HG02970 (cell line): ENCODE data around the gene POLRMT.
"Not testable (repeated sequence)": the region's sequence is repeated elsewhere in the genome, so short reads cannot be mapped to it uniquely, and the experiment has no call there.

ENCODE experiments used
- ATAC-seq: cut with Tn5 transposase; IDR thresholded peaks from one replicate; pipeline ENCODE4 v1.9.1; 2021; ENCODE audit warnings: mild to moderate bottlenecking, moderate library complexity, moderate number of reproducible peaks; ENCODE audit not compliant: unreplicated experiment, low FRiP score

POLRMT gene

DNA sequence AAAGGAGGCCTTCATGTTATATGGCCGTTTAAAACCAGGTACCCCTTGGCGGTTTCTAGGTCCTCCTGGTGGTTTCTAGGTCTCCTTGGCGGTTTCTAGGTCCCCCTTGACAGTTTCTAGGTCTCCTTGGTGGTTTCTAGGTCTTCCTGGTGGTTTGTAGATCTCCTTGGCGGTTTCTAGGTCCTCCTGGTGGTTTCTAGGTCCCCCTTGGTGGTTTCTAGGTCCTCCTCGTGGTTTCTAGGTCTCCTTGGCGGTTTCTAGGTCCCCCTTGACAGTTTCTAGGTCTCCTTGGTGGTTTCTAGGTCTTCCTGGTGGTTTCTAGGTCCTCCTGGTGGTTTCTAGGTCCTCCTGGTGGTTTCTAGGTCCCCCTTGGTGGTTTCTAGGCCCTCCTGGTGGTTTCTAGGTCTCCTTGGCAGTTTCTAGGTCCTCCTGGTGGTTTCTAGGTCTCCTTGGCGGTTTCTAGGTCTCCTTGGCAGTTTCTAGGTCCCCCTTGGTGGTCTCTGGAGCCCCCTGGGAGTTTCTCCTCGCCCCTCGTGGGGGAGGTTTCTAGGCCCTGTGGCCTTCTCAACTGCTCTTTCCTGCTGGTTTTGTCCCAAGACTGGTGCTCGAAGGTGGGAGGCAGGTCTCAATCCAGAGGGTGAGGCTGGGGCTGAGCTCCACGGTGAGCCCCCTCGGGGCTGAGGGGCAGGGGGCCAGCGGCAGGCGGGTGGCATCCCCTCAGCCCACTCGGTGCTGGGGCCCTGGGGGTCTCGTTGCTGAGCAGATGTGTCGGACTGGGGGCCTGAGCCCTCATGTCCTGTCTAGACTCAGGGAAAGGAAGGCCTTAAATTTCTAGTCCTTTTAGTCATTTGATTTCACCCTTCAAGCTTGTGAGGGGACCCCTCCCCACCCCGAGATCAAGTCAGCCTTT lies 35.7 kb downstream of the POLRMT start:
- no peak for ATAC-seq

DNA sequence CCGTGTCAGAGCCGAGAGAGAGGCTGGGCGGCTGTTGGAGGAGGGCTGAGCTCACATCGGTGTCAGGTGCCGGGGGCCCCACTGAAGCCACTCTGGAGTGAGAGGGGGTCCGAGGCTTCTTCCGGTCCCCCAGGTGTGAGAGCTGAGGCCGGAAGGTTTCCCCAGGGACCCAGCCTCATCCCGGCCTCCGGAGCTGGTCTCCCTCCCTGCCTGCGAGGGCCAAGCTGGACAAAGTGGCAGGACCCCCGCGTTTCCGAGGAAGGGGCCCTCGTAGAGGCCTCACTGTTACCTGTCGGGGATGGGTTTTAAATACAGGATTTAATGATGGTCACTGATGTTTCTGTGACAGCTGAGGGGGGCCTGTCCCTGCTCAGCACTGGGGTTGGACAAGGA lies 37.1 kb downstream of the POLRMT start:
- ATAC-seq, result no peak

DNA sequence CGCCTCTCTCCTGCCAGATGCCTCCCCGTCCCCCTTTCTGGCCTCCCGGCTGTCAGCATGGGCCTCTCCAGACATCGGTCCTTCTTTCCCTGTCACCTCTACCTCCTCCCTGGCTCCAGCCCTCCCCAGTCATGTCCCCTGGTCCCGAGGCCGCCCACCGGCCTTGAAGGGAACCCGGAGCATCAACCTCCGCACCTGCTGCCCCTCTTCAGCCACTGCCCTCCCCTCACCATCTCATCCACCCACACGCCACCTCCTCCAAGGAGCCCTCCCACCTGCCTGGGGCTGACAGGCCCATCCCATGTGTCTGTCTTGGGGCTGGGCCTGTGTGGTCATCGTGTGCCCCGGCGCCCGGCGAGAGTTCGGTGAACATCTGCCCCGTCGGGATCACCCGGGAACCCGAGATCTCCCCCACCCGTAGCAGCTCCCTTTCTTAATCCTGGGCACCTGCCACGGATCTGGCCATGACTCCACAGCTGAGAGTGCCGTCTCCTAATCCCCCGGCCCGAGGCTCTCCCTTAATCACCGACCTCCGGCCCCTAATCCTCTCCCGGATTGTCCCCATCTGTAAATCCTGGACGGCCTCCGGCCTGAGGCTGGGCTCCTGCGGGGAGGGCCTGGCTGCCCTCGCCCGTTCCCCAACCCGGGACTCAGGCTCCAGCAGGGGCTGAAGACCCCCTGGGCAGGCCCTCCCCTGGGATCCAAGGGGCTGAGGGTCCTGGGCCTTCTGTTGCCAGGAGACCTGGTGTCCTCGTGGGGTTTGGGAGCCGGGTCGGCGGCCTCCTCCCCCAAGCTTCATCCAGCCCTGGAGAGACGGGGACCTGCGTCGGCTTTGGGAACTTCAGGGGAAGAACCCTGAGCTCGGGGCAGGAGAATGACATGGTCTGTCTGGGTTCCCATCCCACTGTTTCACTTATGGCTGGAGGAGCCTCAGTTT lies 37.7 kb downstream of the POLRMT start:
- no peak for ATAC-seq

DNA sequence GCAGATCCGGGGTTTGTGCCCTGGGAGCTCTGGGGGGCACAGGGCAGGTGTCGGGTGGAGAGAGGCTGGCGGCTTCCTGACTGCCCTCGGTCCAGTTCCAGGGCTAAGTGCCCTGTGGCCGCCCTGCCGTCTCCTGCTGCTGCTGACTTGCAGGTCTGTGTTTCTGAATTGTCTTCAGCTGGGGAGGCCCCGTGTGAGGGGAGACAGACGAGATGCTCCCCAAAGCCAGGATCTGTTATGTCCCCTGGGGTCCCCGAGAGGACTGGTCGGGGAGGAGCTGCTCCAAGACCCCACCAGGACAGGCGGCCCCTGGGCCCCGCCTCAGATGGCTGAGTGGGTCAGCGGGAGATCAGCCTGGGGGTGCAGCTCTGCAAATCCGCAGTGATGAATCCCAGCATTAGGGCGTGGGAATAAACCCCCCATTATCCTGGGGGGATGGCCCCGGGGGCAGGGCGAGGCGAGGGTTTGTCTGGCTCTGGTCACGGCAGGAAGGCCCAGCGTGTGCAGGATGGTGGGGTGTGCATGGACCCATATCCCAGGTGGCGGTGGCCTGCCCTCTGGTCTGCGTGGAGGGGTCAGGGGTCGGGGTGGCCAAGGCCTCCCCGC lies 39.0 kb downstream of the POLRMT start:
- ATAC-seq, result no peak

DNA sequence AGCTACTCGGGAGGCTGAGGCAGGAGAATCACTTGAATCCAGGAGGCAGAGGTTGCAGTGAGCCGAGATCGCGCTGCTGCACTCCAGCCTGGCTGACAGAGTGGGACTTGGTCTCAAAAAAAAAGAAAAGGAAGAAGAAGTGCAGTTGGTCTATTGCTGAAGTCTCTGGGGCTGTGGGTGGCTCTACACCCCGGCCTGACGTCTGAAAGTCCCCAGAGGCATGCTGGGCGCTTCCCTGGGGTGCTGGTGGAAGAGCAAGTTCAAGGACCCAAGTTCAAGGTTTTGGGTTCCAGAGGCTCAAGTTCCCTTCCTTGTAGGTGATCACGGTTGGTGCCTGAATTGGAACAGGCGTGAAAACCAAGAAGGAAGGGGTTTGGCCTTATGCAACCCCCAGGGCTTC lies 39.8 kb downstream of the POLRMT start:
- ATAC-seq, result no peak

DNA sequence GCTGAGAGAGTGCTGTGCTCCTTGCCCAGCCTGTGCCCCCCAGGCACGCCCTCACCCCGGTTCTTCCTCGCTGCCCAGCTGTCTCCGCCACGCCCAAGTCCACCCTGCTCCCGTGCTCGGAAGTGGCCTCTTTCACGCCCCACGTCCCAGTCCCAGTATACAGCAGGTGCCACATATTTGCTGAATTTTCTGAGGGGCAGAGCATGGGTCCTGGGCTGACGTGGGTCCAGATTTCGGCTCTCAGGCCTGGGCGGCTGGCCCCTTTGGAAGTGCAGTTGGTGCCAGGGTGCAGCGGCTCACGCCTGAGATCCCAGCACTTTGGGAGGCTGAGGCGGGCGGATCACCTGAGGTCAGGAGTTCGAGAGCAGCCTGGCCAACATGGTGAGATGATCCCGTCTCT lies 40.3 kb downstream of the POLRMT start:
- ATAC-seq, result no peak

DNA sequence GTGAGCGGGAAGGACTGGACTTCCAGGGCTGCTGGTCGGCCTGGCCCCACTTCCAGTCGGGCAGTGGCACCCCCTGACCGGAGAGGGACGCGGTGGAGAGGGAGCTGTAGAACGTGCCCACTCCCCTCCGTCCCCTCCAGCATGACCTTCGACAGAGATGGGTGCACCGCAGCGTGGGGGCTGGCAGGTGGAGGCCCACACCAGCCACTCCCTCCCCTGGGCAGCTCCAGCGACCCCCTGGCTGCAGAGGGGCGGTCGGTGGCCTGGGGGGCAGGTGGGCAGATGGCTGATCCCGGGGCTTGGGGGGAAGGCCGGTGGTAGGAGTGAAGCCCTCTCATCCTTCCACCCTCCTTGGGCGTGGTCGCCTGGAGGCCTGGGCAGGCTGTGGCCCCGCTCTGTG lies 41.2 kb downstream of the POLRMT start:
- no peak for ATAC-seq

DNA sequence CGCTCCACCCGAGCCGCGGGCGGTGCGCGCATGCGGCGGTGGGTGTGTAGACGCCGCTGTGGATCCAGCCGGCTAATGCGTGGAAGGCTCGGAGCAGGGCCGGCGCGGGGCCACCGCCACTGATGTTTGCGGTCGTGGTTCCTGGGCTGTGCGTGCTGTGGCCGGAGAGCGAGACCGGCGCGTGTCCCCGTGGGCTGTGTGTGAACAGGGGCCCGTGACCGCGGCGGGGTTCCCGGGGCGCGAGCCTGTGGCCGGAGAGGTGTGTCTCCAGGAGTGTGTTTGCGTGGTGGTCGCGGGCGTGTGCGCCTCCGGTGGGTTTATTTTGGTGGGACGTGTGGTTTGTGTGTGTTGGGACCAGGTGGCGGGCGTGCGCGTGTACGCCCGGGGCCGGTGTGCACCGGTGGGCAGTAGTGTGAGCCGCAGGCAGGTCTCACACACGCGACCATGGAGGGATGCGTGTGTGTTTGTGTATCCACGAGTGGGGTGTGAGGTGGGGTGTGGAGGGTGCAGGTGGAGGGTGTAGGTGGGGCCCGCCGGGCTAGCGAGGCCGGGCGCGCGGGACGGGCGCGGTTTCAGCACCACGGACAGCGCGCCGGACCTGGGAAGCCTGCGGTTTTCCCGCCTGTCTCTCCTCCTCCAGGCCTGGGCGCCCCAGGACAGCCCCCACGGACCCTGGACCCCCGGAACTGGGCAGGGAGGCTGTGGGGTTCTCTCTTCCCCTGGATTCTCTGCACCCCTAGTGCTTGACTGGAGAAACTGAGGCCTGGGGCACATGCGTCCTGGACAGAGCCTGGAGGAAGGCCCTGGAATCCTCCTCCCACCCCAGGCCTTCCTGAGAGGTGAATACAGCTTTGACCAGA lies 42.0 kb downstream of the POLRMT start:
- no peak for ATAC-seq

DNA sequence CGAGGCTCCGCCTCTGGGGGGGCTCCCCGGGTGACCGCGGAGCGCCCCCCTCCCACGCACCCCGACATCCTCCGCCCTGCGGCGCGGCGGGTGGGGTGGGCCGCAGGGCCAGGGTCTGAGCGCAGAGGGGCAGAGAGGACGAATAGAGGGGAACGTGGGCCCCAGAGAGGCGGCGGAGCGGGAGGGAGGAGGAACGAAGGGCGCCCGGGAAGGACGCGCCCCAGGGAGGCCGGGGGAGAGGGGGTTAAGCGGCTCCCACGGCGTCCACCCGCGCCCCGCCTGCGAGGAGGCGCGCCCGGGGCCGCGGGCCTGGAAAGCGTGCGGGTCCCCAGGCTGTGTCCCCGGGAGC lies 42.6 kb downstream of the POLRMT start:
- ATAC-seq, result no peak

DNA sequence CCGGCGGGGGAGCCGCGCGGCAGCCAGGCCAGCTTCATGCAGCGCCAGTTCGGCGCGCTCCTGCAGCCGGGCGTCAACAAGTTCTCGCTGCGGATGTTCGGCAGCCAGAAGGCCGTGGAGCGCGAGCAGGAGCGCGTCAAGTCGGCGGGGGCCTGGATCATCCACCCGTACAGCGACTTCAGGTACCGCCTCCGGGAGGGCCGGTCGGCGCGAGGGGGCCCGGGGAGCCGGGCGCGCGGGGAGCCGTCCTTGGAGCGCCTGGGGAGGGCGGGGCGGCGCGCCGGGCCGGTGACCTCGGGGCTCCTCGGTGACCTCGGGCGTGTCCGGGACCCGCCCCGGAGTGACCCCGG lies 43.0 kb downstream of the POLRMT start:
- no peak for ATAC-seq

DNA sequence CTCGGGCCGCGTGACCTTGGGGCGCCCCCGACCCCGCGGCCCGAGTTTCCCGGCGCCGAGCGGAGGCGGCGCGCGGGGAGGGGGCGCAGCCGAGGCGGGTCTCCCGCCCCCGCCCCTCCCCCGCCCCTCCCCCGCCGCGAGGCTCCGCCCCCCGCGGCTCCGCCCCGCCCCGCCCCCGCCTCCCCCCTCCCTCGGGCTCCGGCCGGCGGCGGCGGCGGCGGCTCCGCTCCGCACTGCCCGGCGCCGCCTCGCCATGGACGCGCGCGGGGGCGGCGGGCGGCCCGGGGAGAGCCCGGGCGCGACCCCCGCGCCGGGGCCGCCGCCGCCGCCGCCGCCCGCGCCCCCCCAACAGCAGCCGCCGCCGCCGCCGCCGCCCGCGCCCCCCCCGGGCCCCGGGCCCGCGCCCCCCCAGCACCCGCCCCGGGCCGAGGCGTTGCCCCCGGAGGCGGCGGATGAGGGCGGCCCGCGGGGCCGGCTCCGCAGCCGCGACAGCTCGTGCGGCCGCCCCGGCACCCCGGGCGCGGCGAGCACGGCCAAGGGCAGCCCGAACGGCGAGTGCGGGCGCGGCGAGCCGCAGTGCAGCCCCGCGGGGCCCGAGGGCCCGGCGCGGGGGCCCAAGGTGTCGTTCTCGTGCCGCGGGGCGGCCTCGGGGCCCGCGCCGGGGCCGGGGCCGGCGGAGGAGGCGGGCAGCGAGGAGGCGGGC lies 43.5 kb downstream of the POLRMT start, which contains the start of gene HCN2:
HCN2 (plus strand) TSS at position 189 of the 703 bp plus-strand sequence; CDS start at position 254, 65 bp downstream.
- ATAC-seq, result no peak

DNA sequence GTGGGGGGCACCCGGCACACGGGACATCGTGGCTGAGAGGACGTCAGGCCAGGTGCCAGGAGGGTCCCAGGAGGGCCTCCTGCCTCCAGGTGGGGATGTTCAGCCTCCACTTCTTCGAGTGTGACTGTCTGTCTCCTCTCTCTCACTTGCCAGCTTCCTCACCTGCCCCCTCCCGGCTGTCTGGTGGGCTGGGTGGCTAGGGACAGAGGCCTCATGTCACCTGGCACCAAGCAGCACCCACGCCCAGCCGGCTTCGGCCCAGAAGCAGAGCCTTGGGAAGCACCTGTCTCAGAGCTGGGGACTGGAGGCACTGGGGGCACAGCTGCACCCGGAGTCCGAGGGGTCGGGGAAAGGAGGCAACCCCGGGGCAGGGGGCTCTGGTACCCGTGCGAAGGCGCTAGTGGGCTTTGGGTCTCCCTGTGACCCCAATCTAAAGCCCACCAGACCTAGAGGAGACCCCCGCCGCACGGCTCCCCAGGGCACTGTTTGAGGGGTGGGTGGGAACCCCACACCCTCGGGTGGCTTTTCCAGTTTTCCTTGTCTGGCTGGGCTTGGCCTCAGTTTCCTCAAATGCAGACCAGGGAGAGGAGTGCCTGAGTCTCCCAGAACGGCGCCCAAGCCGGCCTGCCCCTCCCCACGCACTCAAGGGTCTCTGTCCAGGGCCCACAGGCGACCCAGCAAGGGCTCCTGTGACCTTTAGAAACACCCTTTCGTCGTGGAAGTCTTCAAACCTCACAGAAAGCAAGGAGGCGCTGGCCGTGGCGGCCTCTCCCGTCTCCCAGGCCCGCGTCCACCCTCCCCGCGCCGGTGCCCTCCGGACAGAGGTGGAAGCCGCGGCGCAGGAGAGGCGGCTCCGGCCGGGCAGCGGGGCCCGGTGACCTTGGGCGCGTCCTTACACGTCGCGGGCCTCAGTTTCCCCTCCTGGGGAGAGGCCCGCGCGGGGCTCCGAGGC lies 44.3 kb downstream of the POLRMT start:
- ATAC-seq, result no peak

DNA sequence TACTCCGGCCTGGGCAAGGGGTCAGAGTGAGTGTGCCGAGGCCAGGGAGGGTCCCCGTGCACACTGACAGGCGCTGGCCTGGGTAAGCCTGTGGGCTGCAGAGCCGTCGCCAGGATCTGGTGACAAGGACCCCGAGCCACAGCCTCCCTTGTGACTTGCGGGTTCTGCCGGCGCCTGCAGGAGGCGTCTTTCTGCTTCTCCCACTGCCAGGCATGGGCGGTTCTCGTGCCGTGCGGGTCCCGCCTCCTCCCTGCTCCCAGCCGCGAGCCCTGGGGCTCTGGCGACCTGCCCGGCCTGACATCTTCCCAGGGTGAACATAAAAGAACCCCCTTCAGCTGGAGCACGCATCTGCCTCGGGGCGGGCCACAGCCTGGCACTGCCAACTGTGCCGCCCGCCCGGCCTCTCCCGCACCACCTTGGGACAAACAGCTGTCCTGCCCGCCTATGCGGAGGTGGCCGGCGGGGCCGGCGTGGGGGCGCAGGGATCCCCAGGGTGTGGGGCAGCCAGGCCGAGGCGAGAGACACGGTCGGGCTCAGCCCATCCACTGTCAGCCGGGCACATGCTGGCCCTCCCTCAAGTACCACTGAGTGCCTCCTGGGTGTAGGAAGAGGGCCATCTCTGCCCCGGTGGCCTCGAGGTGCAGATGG lies 45.1 kb downstream of the POLRMT start:
- no peak for ATAC-seq

DNA sequence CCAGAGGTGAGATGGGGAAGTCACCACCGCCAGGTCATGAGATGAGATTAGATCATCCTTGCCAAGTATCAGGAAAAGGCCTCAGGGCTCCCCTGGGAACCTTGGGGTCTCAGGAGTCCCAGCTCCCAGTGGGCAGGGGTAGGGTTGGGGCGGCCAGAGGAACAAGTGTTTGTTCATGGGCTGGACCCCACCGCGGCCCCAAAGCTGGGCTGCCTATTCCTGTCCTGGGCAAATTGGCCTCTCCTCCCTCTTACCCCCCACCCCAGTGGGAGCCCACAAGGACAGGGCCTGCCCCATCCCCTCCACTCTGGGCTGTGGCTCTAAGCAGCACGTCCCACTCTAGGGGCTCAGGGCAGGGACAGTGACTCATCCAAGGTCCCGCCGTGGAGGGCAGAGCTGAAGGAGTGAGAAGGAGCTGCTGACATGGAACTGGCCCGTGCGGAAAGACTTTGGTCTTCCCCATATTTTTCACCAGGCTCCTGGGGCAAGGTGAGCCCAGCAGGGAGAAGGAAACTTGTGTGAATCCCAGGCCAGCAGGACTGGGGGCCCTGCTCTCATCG lies 47.7 kb downstream of the POLRMT start:
- no peak for ATAC-seq

DNA sequence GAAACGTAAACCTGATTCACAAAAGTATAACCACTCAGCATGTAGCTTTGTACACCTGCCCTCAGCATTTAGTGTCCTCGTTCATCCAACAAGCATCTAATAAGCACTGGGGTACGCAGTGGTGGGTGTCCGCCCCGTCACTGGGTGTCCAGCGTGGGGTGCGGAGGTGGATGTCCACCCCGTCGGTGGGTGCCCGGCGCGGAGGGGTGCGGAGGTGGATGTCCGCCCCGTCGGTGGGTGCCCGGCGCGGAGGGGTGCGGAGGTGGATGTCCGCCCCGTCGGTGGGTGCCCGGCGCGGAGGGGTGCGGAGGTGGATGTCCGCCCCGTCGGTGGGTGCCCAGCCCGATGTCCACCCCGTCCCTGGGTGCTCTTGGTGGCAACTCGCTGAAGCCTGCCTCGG lies 48.2 kb downstream of the POLRMT start:
- not testable (repeated sequence) for ATAC-seq

DNA sequence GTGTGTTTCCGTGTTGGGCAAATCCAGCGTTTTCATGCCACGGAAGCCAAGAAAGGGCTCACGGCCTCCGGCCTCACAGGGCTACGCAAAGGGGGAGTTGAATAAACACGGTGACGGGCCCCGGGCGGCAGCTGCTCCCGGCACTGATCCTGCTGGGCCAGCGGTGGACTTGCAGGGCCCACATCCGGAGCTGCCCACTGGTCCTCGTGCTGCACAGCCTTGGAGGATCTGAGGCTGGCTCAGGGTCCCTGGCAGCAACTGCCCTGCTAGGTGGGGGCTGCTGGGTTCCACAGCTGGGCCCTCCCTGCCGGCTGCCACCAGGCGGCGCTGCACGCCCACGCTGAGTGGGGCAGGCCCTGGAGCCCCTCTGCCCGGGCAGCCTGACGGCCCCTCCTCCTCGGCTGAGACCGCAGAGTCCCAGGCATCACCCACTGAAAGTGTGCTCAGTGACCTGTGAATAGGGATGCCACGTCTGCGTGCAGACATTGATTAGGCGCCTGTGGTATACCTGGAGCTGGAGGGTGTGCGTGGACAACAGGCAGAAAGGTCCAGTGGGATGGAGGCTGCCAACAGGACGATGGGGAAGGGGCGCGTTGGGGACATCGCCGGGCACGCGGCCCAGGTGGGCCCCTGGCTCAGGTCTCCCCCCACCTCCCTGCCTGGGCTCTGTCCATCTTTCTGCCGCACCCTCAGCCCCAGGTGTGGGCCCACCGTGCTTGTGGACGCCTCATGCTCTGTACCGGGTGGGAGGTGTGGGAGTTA lies 48.9 kb downstream of the POLRMT start:
- no peak for ATAC-seq

DNA sequence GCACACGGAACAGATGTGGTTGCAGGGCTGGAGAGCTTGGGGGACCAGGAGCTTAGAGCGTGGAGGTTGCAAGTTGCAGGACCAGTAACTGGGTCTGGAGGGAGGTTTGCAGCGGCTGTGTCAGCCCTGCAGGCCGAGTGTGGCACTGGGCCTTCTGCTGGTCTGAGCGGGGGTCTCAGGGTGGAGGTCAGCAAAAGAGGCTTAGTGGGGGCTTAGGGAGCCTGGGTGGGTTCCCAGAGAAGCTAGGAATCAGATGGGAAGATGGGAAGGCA lies 49.4 kb downstream of the POLRMT start:
- ATAC-seq, result no peak
